Stimulated activated CD8-positive, alpha-beta memory T cell treated with anti-CD3 and anti-CD28 coated beads, Interleukin-2, amount 100 ng/mL, for 48 hours (primary cell): ENCODE measurements around the gene CMTM1.
A peak's percentile ranks its signal among the peaks of the same experiment; 100 is the strongest.

Experiments used
- DNase-seq, 2 donors: peaks; one replicate each; pipeline ENCODE4 v3.0.0-alpha.2; 2020; ENCODE audit warnings: low read depth in 2 of 2

The CMTM1 gene

DNA sequence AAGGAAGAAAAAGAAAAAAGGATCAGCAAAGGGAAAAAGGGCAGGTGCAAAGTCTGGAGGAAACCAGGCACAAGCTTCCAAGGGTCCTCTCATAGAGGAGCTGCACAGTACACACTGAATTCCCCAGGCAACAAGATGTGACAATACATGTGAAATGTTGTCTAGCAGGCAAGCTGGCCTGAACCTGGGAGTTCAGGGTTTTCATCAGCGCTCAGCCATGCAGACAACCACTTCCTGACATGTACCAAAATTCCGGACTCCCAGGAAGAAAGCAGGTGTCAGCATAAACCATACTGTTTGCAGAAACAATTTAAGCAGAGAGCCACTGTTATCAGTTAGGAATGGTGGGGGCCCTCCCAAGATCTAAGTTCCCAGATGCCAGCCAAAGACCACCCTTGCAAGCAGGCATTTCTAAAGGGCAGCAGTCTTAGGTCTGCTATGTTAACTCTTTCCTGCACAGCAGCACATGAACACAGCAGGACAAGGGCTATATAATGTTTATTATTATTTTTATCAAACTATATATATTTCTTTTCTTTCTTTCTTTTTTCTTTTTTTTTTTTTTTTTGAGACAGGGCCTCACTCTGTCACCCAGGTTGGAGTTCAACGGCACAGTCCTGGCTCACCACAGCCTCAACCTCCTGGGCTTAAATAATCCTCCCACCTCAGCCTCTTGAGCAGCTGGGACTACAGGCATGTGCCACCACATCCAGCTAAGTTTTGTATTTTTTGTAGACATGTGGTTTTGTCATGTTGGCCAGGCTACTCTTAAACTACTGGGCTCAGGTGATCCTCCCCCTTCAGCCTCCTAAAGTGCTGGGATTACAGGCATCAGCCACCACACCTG is 26.4 kb upstream of the CMTM1 start:
- DNase-seq: no peak

DNA sequence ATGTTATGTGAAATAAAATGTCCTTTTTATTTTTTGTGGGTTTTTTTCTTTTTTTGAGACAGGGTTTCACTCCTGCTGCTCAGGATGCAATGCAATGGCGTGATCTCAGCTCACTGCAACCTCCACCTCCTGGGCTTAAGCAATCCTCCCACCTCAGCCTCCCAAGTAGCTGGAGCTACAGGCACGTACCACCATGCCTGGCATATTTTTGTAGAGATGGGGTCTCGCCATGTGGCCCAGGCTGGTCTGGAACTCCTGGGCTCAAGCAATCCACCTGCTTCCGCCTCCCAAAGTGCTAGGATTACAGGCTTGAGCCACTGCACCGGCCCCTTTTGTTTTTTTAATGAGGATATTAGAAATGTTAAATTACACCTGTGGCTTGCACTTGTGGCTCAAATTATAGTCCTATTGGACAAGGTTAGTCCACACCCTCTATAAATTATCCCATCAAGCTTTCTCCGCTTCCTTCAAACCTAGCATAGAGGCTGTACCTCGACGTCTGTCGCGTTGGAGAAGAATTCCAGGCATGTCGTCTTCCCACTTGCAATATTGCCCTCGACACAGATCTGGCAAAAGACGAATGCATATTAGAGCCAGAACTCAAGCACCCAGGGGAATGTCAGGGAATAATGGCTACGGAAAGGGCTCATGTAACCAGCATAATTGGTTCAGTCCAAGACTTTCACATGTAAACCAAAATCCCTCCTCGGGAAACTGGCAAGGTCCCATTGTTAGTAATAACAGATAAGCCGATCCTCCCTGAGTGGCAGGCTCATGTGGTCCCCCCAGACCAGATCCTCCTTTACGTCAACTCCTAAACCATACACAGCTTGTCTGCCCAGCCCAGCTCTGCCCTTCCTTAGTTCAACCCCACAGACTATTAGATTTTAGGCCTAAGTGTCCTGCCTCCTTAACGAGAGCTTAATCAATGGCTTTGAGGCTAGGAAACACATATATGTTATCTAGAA is 24.6 kb upstream of the CMTM1 start:
- DNase-seq: no peak

GRCh38 chr16:66542396-66542795 is 23.8 kb upstream of the CMTM1 start:
- no peak for DNase-seq

DNA sequence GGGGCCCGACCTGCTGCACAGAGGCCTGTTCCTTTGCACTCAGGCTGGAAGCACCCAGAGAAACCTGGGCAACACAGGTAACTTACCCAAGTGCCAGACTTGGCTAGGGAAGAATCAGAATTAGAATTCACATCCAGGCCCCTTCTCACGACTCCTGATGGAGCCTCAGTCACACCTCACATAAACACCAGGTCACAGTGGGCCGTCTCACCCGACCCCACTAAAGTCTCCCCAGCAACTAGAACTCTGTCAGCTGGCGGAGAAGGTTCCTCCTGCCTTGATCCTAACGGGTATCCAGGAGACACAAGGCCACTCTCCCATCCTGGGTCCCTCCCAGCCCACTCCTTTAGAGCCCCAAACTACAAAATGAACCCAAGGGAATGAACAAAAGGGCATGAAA is 22.7 kb upstream of the CMTM1 start:
- no peak for DNase-seq

GRCh38 chr16:66544016-66544757 is 22.1 kb upstream of the CMTM1 start:
- no peak for DNase-seq

DNA sequence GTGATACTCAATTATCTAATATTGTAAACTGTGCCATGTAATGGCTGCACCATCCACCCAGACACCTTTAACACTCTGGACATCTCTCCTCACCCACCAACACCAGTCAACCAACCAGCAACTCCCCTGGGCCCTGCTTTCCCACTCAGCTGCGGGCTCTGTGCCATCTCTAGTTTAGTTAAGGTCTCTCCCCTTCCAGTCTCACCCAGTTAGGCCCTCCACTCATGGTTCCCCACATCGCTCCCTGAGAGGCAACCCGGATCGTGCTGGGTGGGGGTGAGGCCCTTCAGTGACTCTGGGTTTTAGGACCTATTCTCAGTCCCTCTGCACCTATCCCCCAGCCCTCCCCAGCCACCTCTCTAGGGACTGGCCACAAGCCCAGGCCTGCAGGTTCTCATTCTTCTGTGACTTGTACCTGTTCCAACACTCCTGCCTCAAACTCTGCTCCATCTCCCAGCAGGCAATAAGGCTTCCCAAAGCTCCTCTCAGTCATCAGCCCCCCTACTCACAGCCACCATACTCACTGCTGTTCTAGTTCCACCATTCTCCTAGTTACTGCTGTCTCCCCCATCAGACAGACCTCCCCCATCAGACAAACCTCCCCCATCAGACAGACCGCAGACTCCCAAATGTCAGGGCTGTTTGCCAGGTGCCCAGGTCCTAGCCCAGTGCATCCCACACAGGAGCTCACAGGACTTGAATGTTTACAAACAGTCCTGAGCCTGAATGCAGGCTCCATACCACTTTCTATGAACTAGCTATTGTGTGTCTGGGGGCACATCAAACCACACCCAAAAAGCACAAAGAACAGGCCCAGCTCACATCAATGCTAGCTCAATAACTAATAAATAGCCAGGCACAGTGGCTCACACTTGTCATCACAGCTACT is 18.9 kb upstream of the CMTM1 start:
- no peak for DNase-seq

GRCh38 chr16:66548068-66548467 is 18.2 kb upstream of the CMTM1 start:
- no peak for DNase-seq

GRCh38 chr16:66548868-66549267 is 17.4 kb upstream of the CMTM1 start:
- DNase-seq: no peak

GRCh38 chr16:66549284-66550131 is 16.7 kb upstream of the CMTM1 start, which contains the start of gene TK2:
Gene TK2, minus strand, starts transcription at chr16:66550122. Its CDS starts 61 bp downstream, at chr16:66550061.
- DNase-seq: peak; percentile 61 to 65

GRCh38 chr16:66551348-66551759 is 14.9 kb upstream of the CMTM1 start:
- DNase-seq: peak; percentile 39 to 42

DNA sequence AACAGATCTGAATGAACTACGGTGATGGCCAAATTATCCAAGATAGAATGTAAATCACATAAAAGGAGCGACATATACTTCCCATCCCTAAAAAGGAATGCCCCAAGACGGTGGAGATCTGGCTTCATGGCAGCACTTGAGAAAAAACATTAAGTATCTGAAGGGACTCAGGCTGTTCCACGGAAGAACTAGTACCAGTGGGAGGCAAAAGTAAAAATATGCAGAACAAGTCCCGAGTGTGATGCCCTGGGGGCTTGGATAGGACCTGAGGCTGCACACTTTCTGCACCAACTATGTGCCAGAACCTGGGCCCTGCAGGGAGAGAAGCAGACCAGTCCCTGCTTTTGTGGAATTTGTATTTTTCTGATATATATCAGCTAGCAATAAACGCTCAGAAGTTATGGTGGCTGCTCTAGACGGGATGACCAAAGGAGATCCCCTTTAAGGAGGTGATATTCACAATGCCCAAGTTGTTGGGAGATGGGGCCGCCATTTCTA is 14.4 kb upstream of the CMTM1 start:
- no peak for DNase-seq

- peak; percentile 81 to 85 for DNase-seq
Observed at GRCh38 chr16:66552286-66553177, 13.7 kb upstream of the CMTM1 start, which contains the start of gene CKLF. Gene CKLF, plus strand, starts transcription at chr16:66552576. Its CDS starts 140 bp downstream, at chr16:66552716.

DNA sequence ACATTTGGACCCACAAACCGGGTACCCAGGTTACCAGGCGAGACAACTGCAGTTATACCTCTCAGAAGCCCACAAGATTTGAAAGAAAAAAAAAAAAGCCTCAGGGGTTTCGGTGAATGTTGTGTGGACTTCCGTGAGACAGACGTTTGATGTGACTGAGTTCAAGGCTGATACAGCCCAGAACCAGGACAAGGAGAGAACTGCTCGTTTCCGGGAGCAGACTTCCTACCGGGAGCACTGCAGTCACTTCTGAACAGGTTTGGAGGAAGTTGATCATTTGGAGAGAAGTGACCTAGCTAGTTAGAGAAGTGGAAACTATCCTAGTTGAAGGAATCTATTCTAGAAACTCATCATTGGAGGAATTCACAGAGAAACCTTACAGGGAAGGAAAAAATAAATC is 13.0 kb upstream of the CMTM1 start:
- no peak for DNase-seq

GRCh38 chr16:66554021-66554420 is 12.2 kb upstream of the CMTM1 start:
- DNase-seq: no peak

DNA sequence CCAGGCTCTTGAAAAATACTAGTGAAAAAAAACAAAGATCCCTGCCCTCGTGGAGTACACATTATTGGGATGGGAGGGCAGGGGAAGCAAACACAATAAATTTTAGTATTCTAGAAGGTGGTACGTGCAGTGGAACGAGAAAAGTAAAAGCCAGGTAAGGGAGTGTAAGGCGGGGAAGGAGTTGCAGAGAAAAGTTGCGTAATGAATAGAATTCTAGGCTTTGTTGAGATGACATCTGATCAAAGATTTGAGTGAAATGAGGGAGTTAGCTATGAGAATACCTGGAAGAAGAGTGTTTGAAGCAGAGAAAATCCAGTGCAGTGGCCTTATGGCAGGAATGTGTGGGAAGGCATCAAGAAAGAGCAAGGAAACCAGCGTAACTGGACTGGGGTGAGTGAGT is 11.7 kb upstream of the CMTM1 start:
- DNase-seq: no peak

DNA sequence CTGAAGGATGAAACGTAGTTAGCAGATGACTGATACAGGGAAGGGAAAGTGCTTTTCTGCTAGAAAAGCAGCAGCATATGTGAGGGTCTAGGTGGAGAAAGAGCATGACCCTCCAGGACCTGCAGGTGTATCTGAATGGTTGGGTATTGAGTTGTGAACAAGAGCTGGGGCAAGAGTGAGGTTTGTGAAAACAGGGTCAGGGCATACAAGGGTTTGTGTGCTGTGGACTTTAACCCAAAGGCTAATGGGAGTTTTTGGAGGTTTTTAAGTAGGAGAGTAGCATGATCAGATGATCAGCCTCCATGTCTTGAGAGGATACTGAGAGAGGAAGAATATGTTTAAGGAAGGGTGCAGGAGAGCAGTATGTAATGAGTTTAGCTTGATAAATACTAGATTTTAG is 6.1 kb upstream of the CMTM1 start:
- DNase-seq: no peak

GRCh38 chr16:66561381-66562080 is 4.7 kb upstream of the CMTM1 start:
- DNase-seq: no peak

DNA sequence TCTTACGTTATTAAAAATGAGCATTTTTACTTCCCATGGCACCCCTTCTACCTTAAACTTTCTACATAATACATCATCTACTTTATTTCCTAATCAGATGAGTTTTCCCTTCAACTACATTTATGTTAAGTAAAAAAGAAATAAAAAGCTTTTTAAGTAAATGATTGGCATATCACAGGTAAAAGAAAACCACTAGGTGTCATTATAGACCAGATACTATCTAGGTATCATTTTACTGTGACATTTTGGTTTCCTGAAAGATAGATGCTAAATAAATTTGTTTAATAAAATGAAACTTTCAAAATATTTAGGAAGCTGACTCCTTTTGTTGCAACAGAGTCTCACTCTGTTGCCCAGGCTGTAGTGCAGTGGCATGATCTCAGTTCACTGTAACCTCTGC is 3.8 kb upstream of the CMTM1 start:
- DNase-seq: no peak
